Mesenchymal stem cell (in vitro differentiated cells and primary cell): Measurements from ENCODE around the gene TDRD7.

Experiments
- DNase-seq: peaks from one replicate; pipeline ENCODE4 v3.0.0-alpha.2; 2013
- H2AFZ ChIP-seq: one replicate; pipeline ENCODE4 v1.6.1; 2013; ENCODE audit warnings: low read depth, mild to moderate bottlenecking, control low read depth, inconsistent platforms, low read length, moderate library complexity
- H2AK5ac ChIP-seq: 2 replicates; pipeline ENCODE4 v1.6.1; 2013; ENCODE audit warnings: low read length, moderate library complexity, mild to moderate bottlenecking, inconsistent platforms; ENCODE audit not compliant: severe bottlenecking
- H2BK120ac ChIP-seq: one replicate; pipeline ENCODE4 v1.6.1; 2013; ENCODE audit warnings: low read depth, mild to moderate bottlenecking, inconsistent platforms, low read length, moderate library complexity
- H2BK12ac ChIP-seq, 2 experiments: one replicate each; pipeline ENCODE4 v1.6.1; 2013; ENCODE audit warnings: inconsistent platforms in 2 of 2, low read length in 2 of 2, mild to moderate bottlenecking in 2 of 2, moderate library complexity in 2 of 2, control low read depth in 1 of 2
- H2BK15ac ChIP-seq: one replicate; pipeline ENCODE4 v1.6.1; 2013; ENCODE audit warnings: mild to moderate bottlenecking, low read depth, inconsistent platforms; ENCODE audit not compliant: poor library complexity, severe bottlenecking
- H2BK5ac ChIP-seq: 2 replicates; pipeline ENCODE4 v1.6.1; 2013; ENCODE audit warnings: low read depth, mild to moderate bottlenecking, low read length, control low read depth, inconsistent platforms; ENCODE audit not compliant: poor library complexity, severe bottlenecking
- H3K14ac ChIP-seq, 2 experiments: one replicate each; pipeline ENCODE4 v1.6.1; 2013; ENCODE audit warnings: inconsistent platforms in 2 of 2, low read length in 2 of 2, control low read depth in 1 of 2, mild to moderate bottlenecking in 1 of 2, moderate library complexity in 1 of 2
- H3K18ac ChIP-seq, 2 experiments: one replicate each; pipeline ENCODE4 v1.6.1; 2013; ENCODE audit warnings: inconsistent platforms in 2 of 2, low read length in 2 of 2, control low read depth in 1 of 2, low read depth in 1 of 2, mild to moderate bottlenecking in 1 of 2
- H3K23ac ChIP-seq, 2 experiments: one replicate each; pipeline ENCODE4 v1.6.1; 2013; ENCODE audit warnings: inconsistent platforms in 2 of 2, low read length in 2 of 2, mild to moderate bottlenecking in 2 of 2, moderate library complexity in 2 of 2, control low read depth in 1 of 2
- H3K27ac ChIP-seq: 2 replicates; pipeline ENCODE4 v1.5.1; 2013; ENCODE audit warnings: mild to moderate bottlenecking, moderate library complexity, low read length, control low read depth, inconsistent platforms; ENCODE audit not compliant: poor library complexity, severe bottlenecking
- H3K27me3 ChIP-seq, 2 experiments: 2 replicates each; pipeline versions ENCODE4 v1.6.1 to v1.7.0; 2013; ENCODE audit warnings: low read length in 2 of 2, mild to moderate bottlenecking in 2 of 2, moderate library complexity in 2 of 2, control low read depth in 1 of 2, inconsistent platforms in 1 of 2; ENCODE audit not compliant: control insufficient read depth in 1 of 2, insufficient read depth in 1 of 2
- H3K36me3 ChIP-seq, 2 experiments: 2 replicates each; pipeline versions ENCODE4 v1.6.1 to v1.7.0; 2013; ENCODE audit warnings: low read length in 2 of 2, control low read depth in 1 of 2, inconsistent platforms in 1 of 2, low read depth in 1 of 2, mild to moderate bottlenecking in 1 of 2; ENCODE audit not compliant: insufficient read depth in 2 of 2, control insufficient read depth in 1 of 2
- H3K4ac ChIP-seq, 2 experiments: one replicate each; pipeline ENCODE4 v1.6.1; 2013; ENCODE audit warnings: inconsistent platforms in 2 of 2, low read length in 2 of 2, mild to moderate bottlenecking in 2 of 2, moderate library complexity in 2 of 2, control low read depth in 1 of 2, low read depth in 1 of 2
- H3K4me1 ChIP-seq: 2 replicates; pipeline ENCODE4 v1.6.1; 2013; ENCODE audit warnings: low read depth, low read length, control low read depth; ENCODE audit not compliant: control insufficient read depth, insufficient read depth
- H3K4me2 ChIP-seq: 2 replicates; pipeline ENCODE4 v1.6.1; 2013; ENCODE audit warnings: low read length, mild to moderate bottlenecking, inconsistent platforms; ENCODE audit not compliant: poor library complexity, severe bottlenecking
- H3K4me3 ChIP-seq, 2 experiments: 2 replicates each; pipeline versions ENCODE4 v1.5.1 to v1.7.0; 2013; ENCODE audit warnings: low read length in 2 of 2, mild to moderate bottlenecking in 2 of 2, control low read depth in 1 of 2, low read depth in 1 of 2; ENCODE audit not compliant: insufficient read depth in 1 of 2
- H3K79me1 ChIP-seq: replicated peaks from 2 replicates; pipeline ENCODE4 v1.6.1; 2013; ENCODE audit warnings: mild to moderate bottlenecking, control low read depth, low read length, inconsistent platforms; ENCODE audit not compliant: poor library complexity, severe bottlenecking
- H3K9ac ChIP-seq: 2 replicates; pipeline ENCODE4 v1.7.0; 2013; ENCODE audit warnings: mild to moderate bottlenecking, low read length, moderate library complexity
- H3K9me3 ChIP-seq: 2 replicates; pipeline ENCODE4 v1.7.0; 2013; ENCODE audit warnings: mild to moderate bottlenecking, low read length; ENCODE audit not compliant: control insufficient read depth
- H4K8ac ChIP-seq: one replicate; pipeline ENCODE4 v1.6.1; 2013; ENCODE audit warnings: inconsistent platforms, mild to moderate bottlenecking, low read length, moderate library complexity
- H4K91ac ChIP-seq: one replicate; pipeline ENCODE4 v1.6.1; 2013; ENCODE audit warnings: mild to moderate bottlenecking, low read length, inconsistent platforms
- WGBS: methylation state at CpG from one replicate; pipeline ENCODE4 v1.1.7; 2013; ENCODE audit warnings: mixed read lengths; 5-methylcytosine and 5-hydroxymethylcytosine counted together

Gene TDRD7

GRCh38 chr9:97517331-97518089 is 105.6 kb downstream of the TDRD7 start:
- no peak overlapping the region for H3K4me3 ChIP-seq
- no peak overlapping the region for H2BK5ac ChIP-seq
- no peak overlapping the region for H2AFZ ChIP-seq
- no peak overlapping the region for H2BK120ac ChIP-seq
- peaks cover 4 to 14% of the 10 kb centered on the region in 2 experiments for H3K27me3 ChIP-seq
- H3K9me3 ChIP-seq: no peaks in the 10 kb centered on the region
- 87% methylated on average over 9 of the region's 14 CpGs for WGBS
- H4K91ac ChIP-seq: no peak overlapping the region
- H3K4me2 ChIP-seq: no peak overlapping the region
- H2AK5ac ChIP-seq: no peak overlapping the region
- H3K14ac ChIP-seq: no peak overlapping the region
- no peak overlapping the region for H4K8ac ChIP-seq
- H2BK12ac ChIP-seq: no peak overlapping the region
- no peak overlapping the region for H3K9ac ChIP-seq
- DNase-seq: no peak
- no peak overlapping the region for H3K4ac ChIP-seq
- H2BK15ac ChIP-seq: no peak overlapping the region
- H3K23ac ChIP-seq: no peak overlapping the region
- H3K27ac ChIP-seq: no peak overlapping the region
- no peaks in the 10 kb centered on the region for H3K36me3 ChIP-seq
- no peak overlapping the region for H3K18ac ChIP-seq
- peaks cover 2% of the 10 kb centered on the region for H3K4me1 ChIP-seq
- H3K79me1 ChIP-seq: no peaks in the 10 kb centered on the region

GRCh38 chr9:97518166-97518908 is 106.4 kb downstream of the TDRD7 start:
- no peak overlapping the region for H3K4me2 ChIP-seq
- H3K27me3 ChIP-seq: peaks cover 4 to 14% of the 10 kb centered on the region in 2 experiments
- H2AK5ac ChIP-seq: no peak overlapping the region
- H3K9me3 ChIP-seq: no peaks in the 10 kb centered on the region
- peak overlapping the region in 1 of 2 experiments; percentile 30 for H3K18ac ChIP-seq
- H3K9ac ChIP-seq: no peak overlapping the region
- no peak overlapping the region for H3K4me3 ChIP-seq
- H3K4ac ChIP-seq: no peak overlapping the region
- H3K14ac ChIP-seq: no peak overlapping the region
- no peak overlapping the region for H2BK12ac ChIP-seq
- H3K23ac ChIP-seq: no peak overlapping the region
- peaks cover 2% of the 10 kb centered on the region for H3K4me1 ChIP-seq
- no peak overlapping the region for H2BK5ac ChIP-seq
- H2AFZ ChIP-seq: no peak overlapping the region
- H2BK15ac ChIP-seq: no peak overlapping the region
- peak overlapping the region; percentile 31 for H4K91ac ChIP-seq
- no peak overlapping the region for H4K8ac ChIP-seq
- H3K79me1 ChIP-seq: no peaks in the 10 kb centered on the region
- H3K27ac ChIP-seq: no peak overlapping the region
- 79% methylated on average over 9 of the region's 9 CpGs for WGBS
- H2BK120ac ChIP-seq: no peak overlapping the region
- no peaks in the 10 kb centered on the region for H3K36me3 ChIP-seq
- no peak for DNase-seq

- no peak overlapping the region for H3K18ac ChIP-seq
- H2BK12ac ChIP-seq: no peak overlapping the region
- no peak overlapping the region for H3K23ac ChIP-seq
- H4K91ac ChIP-seq: no peak overlapping the region
- H3K36me3 ChIP-seq: no peaks in the 10 kb centered on the region
- no peaks in the 10 kb centered on the region for H3K9me3 ChIP-seq
- DNase-seq: peak; percentile 93
- H3K27me3 ChIP-seq: peaks cover 4 to 14% of the 10 kb centered on the region in 2 experiments
- H3K9ac ChIP-seq: peak overlapping the region; percentile 64
- H2BK15ac ChIP-seq: no peak overlapping the region
- H3K4ac ChIP-seq: no peak overlapping the region
- no peak overlapping the region for H2AFZ ChIP-seq
- no peak overlapping the region for H2BK5ac ChIP-seq
- H2AK5ac ChIP-seq: no peak overlapping the region
- H3K4me1 ChIP-seq: peaks cover 2% of the 10 kb centered on the region
- no peak overlapping the region for H3K14ac ChIP-seq
- H2BK120ac ChIP-seq: no peak overlapping the region
- no peaks in the 10 kb centered on the region for H3K79me1 ChIP-seq
- WGBS: 0% methylated on average over 6 of the region's 6 CpGs
- no peak overlapping the region for H4K8ac ChIP-seq
- H3K27ac ChIP-seq: no peak overlapping the region
- peak overlapping the region in 1 of 2 experiments; percentile 48 for H3K4me3 ChIP-seq
- H3K4me2 ChIP-seq: peak overlapping the region; percentile 27
Measured at GRCh38 chr9:97518909-97519307, 107.0 kb downstream of the TDRD7 start.

- H3K4me3 ChIP-seq: no peak overlapping the region
- no peak overlapping the region for H3K4me2 ChIP-seq
- H3K9me3 ChIP-seq: no peaks in the 10 kb centered on the region
- H2BK5ac ChIP-seq: no peak overlapping the region
- no peak overlapping the region for H2BK12ac ChIP-seq
- H3K27me3 ChIP-seq: peaks cover 4 to 12% of the 10 kb centered on the region in 2 experiments
- no peak overlapping the region for H2BK120ac ChIP-seq
- no peak overlapping the region for H4K91ac ChIP-seq
- H3K18ac ChIP-seq: peak overlapping the region in 1 of 2 experiments; percentile 30
- H3K14ac ChIP-seq: no peak overlapping the region
- H3K9ac ChIP-seq: peak overlapping the region; percentile 64
- WGBS: 93% methylated on average over 11 of the region's 11 CpGs
- H3K23ac ChIP-seq: no peak overlapping the region
- no peaks in the 10 kb centered on the region for H3K79me1 ChIP-seq
- H3K27ac ChIP-seq: no peak overlapping the region
- no peak overlapping the region for H2AFZ ChIP-seq
- H3K4me1 ChIP-seq: peaks cover 2% of the 10 kb centered on the region
- no peak overlapping the region for H3K4ac ChIP-seq
- no peaks in the 10 kb centered on the region for H3K36me3 ChIP-seq
- no peak overlapping the region for H2AK5ac ChIP-seq
- H2BK15ac ChIP-seq: no peak overlapping the region
- DNase-seq: no peak
- H4K8ac ChIP-seq: no peak overlapping the region
Measured at GRCh38 chr9:97519441-97519970, 107.6 kb downstream of the TDRD7 start.
